HepG2 (cell line): ENCODE data around the gene DSCAM. TPM values are rescaled to one million over a fixed set of nuclear protein-coding genes. Genes with fewer than 3 reads are reported as not detected.

Experiments
- ATAC-seq: fragments of 200-7000 bp; cut with Tn5 transposase; 3 replicates; pipeline ENCODE4 v1.9.1; 2020; ENCODE audit warnings: mild to moderate bottlenecking, moderate library complexity
- BruUV-seq: library from RNA; stranded (reverse); fragments of 400-500 nt; replicated peaks from 2 replicates; lab custom pipeline; 2021; lab: Mats Ljungman, UMichigan
- CTCF ChIA-PET: fragments of 300-600 bp; formaldehyde crosslinking; extraction: SDS; loops from one replicate; lab custom pipeline; 2021; ENCODE audit warnings: low total read pairs, inconsistent platforms, low intra/inter-chr PET ratio; lab: Yijun Ruan, JAX
- POLR2A ChIA-PET: fragments of 350-600 bp; sonication (Branson Sonifier 250); formaldehyde crosslinking; loops from one replicate; lab custom pipeline; 2020; ENCODE audit warnings: antibody characterized with exemption, inconsistent platforms; lab: Yijun Ruan, JAX
- DNase-seq: peaks from one replicate; pipeline ENCODE4 v3.0.0-alpha.2; 2015; ENCODE audit warnings: low spot score
- FAIRE-seq: peaks from 3 replicates; lab custom pipeline; 2011; peaks lifted over from hg19 to GRCh38; lab: Jason Lieb, UNC
- H2AFZ ChIP-seq: one replicate; pipeline ENCODE4 v1.6.1; 2011; ENCODE audit warnings: low read length, inconsistent platforms
- H3K27ac ChIP-seq: fragments of 300-600 bp; 3 replicates; pipeline ENCODE4 v1.8.0; 2011; ENCODE audit warnings: mixed run types, mild to moderate bottlenecking, mixed read lengths, low read length, inconsistent platforms; ENCODE audit not compliant: insufficient read depth; ENCODE audit errors: extremely low read length
- H3K27me3 ChIP-seq, 2 experiments: fragments of 200-600 bp in 1 of 2; 2 replicates in 1 of 2; 3 replicates in 1 of 2; pipeline versions ENCODE4 v1.6.0 to v1.8.0; 2011; ENCODE audit warnings: low read length in 2 of 2, mild to moderate bottlenecking in 2 of 2, moderate library complexity in 2 of 2, inconsistent platforms in 1 of 2; ENCODE audit not compliant: insufficient read depth in 2 of 2, control insufficient read depth in 1 of 2
- H3K36me3 ChIP-seq, 2 experiments: fragments of 200-600 bp in 1 of 2; replicated peaks in 1 of 2; 2 replicates in 1 of 2; 3 replicates in 1 of 2; pipeline versions ENCODE4 v1.5.1 to v1.8.0; 2011; ENCODE audit warnings: low read length in 2 of 2, inconsistent platforms in 1 of 2; ENCODE audit not compliant: insufficient read depth in 2 of 2, control insufficient read depth in 1 of 2
- H3K4me1 ChIP-seq: 2 replicates; pipeline ENCODE4 v1.5.1; 2012; ENCODE audit warnings: low read length, inconsistent platforms; ENCODE audit not compliant: insufficient read depth
- H3K4me2 ChIP-seq: 2 replicates; pipeline ENCODE4 v1.6.0; 2011; ENCODE audit warnings: low read depth, low read length, inconsistent platforms
- H3K4me3 ChIP-seq, 3 experiments: fragments of 200-600 bp in 1 of 3; sonication (generic), shearing (Covaris generic) in 1 of 3; replicated peaks in 1 of 3; 2 replicates each; pipeline ENCODE4 v1.5.1; 2011 to 2016; ENCODE audit warnings: low read length in 3 of 3, inconsistent platforms in 2 of 3, low read depth in 2 of 3, mild to moderate bottlenecking in 2 of 3, control low read depth in 1 of 3, mixed read lengths in 1 of 3; ENCODE audit not compliant: insufficient read depth in 1 of 3
- H3K79me2 ChIP-seq: one replicate; pipeline ENCODE4 v1.6.1; 2011; ENCODE audit warnings: low read length, inconsistent platforms; ENCODE audit not compliant: insufficient read depth
- H3K9ac ChIP-seq: 2 replicates; pipeline ENCODE4 v1.6.0; 2011; ENCODE audit warnings: mild to moderate bottlenecking, low read depth, low read length, inconsistent platforms; ENCODE audit not compliant: insufficient read depth
- H3K9me3 ChIP-seq: 2 replicates; pipeline ENCODE4 v1.5.1; 2012; ENCODE audit warnings: mild to moderate bottlenecking, low read length
- H4K20me1 ChIP-seq: 2 replicates; pipeline ENCODE4 v1.6.0; 2011; ENCODE audit warnings: inconsistent platforms, mild to moderate bottlenecking, low read length, moderate library complexity; ENCODE audit not compliant: insufficient read depth
- DMAP1 ChIP-seq: IDR thresholded peaks from 2 replicates; pipeline ENCODE4 v1.6.1; 2016
- MED1 ChIP-seq: sonication (generic); formaldehyde crosslinking; IDR thresholded peaks from 2 replicates; pipeline ENCODE4 v1.4.0; 2020; ENCODE audit warnings: missing genetic modification reagents
- NCOA5 ChIP-seq: sonication (generic); formaldehyde crosslinking; IDR thresholded peaks from 2 replicates; pipeline ENCODE4 v1.4.0; 2020; ENCODE audit warnings: missing genetic modification reagents
- SMYD3 ChIP-seq: sonication (generic); formaldehyde crosslinking; IDR thresholded peaks from 2 replicates; pipeline ENCODE4 v1.8.1; 2023; ENCODE audit warnings: mild to moderate bottlenecking, missing genetic modification reagents
- ZBTB1 ChIP-seq: sonication (generic); formaldehyde crosslinking; IDR thresholded peaks from 2 replicates; pipeline ENCODE4 v1.4.0; 2020; ENCODE audit warnings: missing genetic modification reagents, borderline replicate concordance
- ZNF546 ChIP-seq: sonication (generic); formaldehyde crosslinking; conservative IDR thresholded peaks from 2 replicates; pipeline ENCODE4 v1.8.1; 2023; ENCODE audit warnings: mild to moderate bottlenecking, missing genetic modification reagents
- ZSCAN12 ChIP-seq: sonication (generic); formaldehyde crosslinking; IDR thresholded peaks from 2 replicates; pipeline ENCODE4 v1.9.0; 2021; ENCODE audit warnings: mild to moderate bottlenecking, missing genetic modification reagents
- WGBS: methylation state at CpG from one replicate; pipeline ENCODE4 v1.1.6; 2017; ENCODE audit warnings: low lambda C conversion rate; 5-methylcytosine and 5-hydroxymethylcytosine counted together
- in situ Hi-C: cut with HindIII; loops from 2 replicates; pipeline ENCODE4 v1.10.0; 2017; ENCODE audit warnings: low pct_unique_long_range_greater_than_20kb; ENCODE audit not compliant: extremely low pct_ligation_motif_present
- intact Hi-C: fragments of 100-400 bp; cut with micrococcal nuclease; formaldehyde crosslinking; loops from one replicate; pipeline ENCODE4 v1.10.0; 2022; ENCODE audit not compliant: unreplicated experiment
- polyA plus RNA-seq, 8 experiments: library from polyadenylated mRNA; depleted of rRNA in 3 of 8; stranded (reverse) in 7 of 8; unstranded in 1 of 8; fragments of >200 nt; fragmentation: Illumina TruSeq in 4 of 8; extraction: Trizol in 4 of 8; gene quantifications; 2 replicates each; pipeline versions ENCODE4 v1.2.1 to v1.2.3, GENCODE V29; 2011 to 2016; ENCODE audit warnings: low read depth in 4 of 8, missing spikeins in 1 of 8, mixed read lengths in 1 of 8; ENCODE audit not compliant: insufficient read depth in 1 of 8
- total RNA-seq, 5 experiments: library from RNA; depleted of rRNA; stranded (reverse); fragments of >200 nt; fragmentation: Illumina TruSeq; extraction: Trizol; gene quantifications; 2 replicates each; pipeline ENCODE4 v1.2.3, GENCODE V29; 2016; ENCODE audit warnings: low read depth in 1 of 5
- TF ChIP-seq, protein P1 (sequence below): sonication (generic); formaldehyde crosslinking; IDR thresholded peaks from 2 replicates; pipeline ENCODE4 v1.5.1; 2020; ENCODE audit warnings: mild to moderate bottlenecking, missing genetic modification reagents, borderline replicate concordance
- TF ChIP-seq, protein P2 (sequence below): sonication (generic); formaldehyde crosslinking; IDR thresholded peaks from 2 replicates; pipeline ENCODE4 v1.4.0; 2020; ENCODE audit warnings: missing genetic modification reagents
- TF ChIP-seq, protein P3 (sequence below): sonication (generic); formaldehyde crosslinking; IDR thresholded peaks from 2 replicates; pipeline ENCODE4 v1.4.0; 2020; ENCODE audit warnings: missing genetic modification reagents

The DSCAM gene
- total and polyA plus RNA-seq, 2 of the 13 experiments (the other 11 are each of a cell fraction or from before 2014, with no cell fraction given): not detected

DNA sequence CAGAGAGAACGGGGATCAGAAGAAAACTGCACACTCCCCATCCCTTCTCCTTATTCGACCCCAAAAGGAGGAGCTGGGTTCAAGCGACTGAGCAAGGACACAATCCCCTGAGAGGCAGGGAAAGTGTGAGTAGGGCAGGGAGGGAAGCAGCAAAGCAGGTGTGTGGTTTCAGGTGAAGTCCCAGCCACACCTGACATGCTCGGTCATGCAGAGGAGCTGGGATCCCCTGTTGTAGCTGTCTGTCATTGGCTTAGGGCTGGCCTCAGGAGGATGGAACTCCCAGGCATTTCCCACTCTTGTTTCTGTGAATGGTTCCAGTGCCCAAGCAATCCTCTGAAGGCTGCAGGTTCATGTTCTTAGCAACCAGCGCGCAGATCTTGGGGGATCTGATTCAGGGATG lies 150.7 kb downstream of the DSCAM start:
- TF ChIP-seq SMYD3 (CRISPR knock-in tag): no peak
- TF ChIP-seq, protein P1, sequence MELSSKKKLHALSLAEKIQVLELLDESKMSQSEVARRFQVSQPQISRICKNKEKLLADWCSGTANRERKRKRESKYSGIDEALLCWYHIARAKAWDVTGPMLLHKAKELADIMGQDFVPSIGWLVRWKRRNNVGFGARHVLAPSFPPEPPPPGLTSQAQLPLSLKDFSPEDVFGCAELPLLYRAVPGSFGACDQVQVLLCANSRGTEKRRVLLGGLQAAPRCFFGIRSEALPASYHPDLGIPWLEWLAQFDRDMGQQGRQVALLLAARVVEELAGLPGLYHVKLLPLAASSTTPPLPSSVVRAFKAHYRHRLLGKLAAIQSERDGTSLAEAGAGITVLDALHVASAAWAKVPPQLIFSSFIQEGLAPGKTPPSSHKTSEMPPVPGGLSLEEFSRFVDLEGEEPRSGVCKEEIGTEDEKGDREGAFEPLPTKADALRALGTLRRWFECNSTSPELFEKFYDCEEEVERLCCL: no peak
- no peak for TF ChIP-seq ZNF546
- TF ChIP-seq ZSCAN12 (CRISPR knock-in tag): no peak
- TF ChIP-seq MED1 (CRISPR knock-in tag): no peak
- TF ChIP-seq NCOA5 (CRISPR knock-in tag): no peak
- TF ChIP-seq, protein P2, sequence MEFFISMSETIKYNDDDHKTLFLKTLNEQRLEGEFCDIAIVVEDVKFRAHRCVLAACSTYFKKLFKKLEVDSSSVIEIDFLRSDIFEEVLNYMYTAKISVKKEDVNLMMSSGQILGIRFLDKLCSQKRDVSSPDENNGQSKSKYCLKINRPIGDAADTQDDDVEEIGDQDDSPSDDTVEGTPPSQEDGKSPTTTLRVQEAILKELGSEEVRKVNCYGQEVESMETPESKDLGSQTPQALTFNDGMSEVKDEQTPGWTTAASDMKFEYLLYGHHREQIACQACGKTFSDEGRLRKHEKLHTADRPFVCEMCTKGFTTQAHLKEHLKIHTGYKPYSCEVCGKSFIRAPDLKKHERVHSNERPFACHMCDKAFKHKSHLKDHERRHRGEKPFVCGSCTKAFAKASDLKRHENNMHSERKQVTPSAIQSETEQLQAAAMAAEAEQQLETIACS (CRISPR knock-in tag): no peak
- no peak for TF ChIP-seq ZBTB1 (CRISPR knock-in tag)
- TF ChIP-seq, protein P3, sequence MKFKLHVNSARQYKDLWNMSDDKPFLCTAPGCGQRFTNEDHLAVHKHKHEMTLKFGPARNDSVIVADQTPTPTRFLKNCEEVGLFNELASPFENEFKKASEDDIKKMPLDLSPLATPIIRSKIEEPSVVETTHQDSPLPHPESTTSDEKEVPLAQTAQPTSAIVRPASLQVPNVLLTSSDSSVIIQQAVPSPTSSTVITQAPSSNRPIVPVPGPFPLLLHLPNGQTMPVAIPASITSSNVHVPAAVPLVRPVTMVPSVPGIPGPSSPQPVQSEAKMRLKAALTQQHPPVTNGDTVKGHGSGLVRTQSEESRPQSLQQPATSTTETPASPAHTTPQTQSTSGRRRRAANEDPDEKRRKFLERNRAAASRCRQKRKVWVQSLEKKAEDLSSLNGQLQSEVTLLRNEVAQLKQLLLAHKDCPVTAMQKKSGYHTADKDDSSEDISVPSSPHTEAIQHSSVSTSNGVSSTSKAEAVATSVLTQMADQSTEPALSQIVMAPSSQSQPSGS (CRISPR knock-in tag): no peak
- no peak for TF ChIP-seq DMAP1 (CRISPR knock-in tag)
- Histone ChIP-seq H3K79me2 (no peaks in the 10 kb centered on the region), H4K20me1 (no peaks in the 10 kb centered on the region), H3K9me3 (peaks cover 95% of the 10 kb centered on the region), H3K9ac (no peak overlapping the region), H2AFZ (no peak overlapping the region), H3K4me3 (no peak overlapping the region), H3K4me2 (no peak overlapping the region), H3K27ac (no peak overlapping the region), H3K36me3 (no peaks in the 10 kb centered on the region), H3K27me3 (no peaks in the 10 kb centered on the region), H3K4me1 (no peaks in the 10 kb centered on the region)
- CTCF ChIA-PET: no interaction called here
- POLR2A ChIA-PET: no interaction called here
- intact Hi-C loops: no loop called here
- BruUV-seq: no TSS peak
- in situ Hi-C loops: no loop called here
- ATAC-seq (no peak), FAIRE-seq (no peak), DNase-seq (no peak)
- WGBS: 3% methylated on average over 5 of the region's 6 CpGs
